Stimulated activated CD8-positive, alpha-beta memory T cell treated with anti-CD3 and anti-CD28 coated beads, Interleukin-15, amount 100 ng/mL, for 1 hour (primary cell): ENCODE data around the gene BAZ2B.

ENCODE experiments used
- DNase-seq: peaks from one replicate; pipeline ENCODE4 v3.0.0-alpha.2; 2020; ENCODE audit warnings: low read depth

Gene BAZ2B

DNA sequence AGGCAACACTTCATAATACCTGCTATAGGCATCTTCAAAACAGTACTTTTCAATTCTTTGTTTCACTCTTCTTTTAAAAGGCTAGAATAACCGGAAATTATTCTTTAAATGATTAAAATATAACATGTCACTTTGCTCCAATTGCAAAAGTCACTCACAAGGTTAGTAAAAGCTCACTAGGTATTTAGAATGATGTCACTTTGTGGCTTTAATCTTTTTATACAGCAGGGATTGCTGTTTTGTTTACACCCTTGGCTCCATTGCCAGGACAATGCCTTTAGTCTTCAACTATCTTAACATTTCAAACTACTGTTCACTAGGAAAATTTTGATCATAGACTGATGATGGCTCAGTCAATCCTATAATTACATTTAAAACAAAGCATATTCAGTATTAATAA, 157.1 kb downstream of the BAZ2B start:
- no peak for DNase-seq

DNA sequence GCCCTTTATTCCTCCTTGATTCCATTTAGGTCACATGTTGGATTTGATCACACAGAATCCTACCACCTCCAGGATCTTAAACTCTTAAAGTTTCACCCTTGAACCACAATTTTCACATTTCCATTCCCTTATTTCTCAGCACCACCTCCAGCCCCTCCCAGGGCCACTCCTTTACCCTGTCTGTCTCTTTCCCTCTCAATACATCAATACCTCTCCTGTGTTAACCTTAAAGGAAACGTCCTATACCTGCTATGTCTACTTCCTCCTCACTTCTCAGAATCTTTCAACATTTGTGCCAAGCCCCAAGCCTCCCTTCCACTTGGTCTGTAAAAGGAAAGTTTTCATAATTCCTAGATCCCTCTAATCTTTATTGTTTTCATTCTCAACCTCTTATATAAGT, 158.8 kb downstream of the BAZ2B start:
- DNase-seq: no peak

DNA sequence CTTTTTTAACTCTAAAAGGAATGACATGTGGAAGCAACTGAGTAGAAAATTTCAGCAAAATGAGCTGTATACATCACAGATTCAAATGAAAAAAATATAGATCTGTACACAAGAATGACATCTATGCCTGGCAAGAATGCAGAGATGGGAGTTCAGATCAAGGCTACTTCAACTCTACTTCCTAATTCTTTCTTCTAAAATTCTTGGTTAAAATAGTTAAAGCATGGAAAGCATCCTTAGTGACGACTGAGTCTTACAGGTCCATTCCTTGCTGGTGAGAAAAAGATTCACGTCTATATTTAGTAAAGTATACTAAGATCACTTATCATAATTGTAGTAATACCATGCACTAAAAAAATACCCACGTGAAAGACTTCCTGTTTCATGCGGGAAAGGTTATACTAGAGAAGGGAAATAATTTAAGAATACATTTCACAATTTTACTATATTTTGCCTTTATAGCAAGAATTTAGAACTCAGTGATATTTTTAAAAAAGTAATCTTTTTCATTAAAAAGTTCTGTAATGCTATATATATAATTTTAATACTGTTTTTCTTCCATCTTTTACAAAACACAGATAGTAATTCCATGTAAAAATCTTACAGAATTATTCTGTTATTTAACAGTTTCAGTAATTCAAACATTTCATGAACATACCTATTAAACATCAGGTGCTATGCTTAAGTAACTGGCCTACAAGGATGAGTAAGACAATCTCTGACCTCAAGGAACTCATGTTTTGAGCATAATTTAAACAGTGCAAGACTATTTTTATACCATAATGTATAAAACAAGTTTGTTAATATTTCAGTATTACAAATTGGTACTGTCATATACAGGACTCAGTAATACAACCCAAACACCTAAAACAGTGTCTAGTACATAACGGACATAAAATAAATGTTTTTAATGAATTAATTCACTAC, 159.6 kb downstream of the BAZ2B start:
- no peak for DNase-seq

DNA sequence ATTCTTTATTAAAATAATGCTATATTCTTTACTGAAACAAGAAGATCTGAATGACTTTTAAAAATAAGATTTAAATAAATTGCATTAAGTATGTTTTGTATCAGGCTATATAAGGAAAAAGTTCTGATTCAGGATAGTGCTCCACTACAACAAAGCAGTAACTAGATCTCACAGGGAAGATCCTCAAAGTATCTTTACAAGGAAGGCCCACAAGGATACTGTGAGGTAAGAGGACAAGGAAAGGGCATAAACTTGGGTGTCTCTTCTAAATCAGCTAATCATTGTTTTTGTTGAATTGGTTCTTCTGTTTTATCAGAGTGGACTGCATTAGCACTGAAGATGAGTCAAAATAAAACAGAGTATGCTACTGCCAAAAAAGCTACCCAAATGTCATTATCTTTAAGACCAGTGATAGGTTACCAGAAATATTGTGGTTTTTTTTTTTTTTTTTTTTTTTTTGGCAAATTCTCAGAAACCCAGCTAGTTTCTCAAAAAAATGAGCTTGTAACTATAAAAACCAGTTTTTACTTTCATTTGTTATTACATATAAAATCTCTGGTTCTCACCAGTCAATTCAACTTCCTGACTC, 160.9 kb downstream of the BAZ2B start:
- DNase-seq: no peak

DNA sequence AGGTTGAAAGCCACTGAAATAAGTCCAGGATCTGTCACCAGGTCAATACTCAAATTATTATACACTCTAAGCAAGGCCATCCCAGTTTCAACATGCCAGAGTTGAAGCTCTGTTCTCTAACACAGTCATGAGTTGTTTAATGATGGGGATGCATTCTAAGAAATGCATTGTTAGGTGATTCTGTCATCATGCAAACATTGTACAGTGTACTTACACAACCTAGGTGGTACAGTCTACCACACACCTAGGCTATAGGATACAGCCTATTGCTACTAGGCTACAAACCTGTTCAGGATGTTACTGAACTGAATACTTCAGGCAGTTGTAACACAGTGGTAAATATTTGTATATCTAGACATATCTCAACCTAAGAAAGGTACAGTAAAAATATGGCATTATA, 162.2 kb downstream of the BAZ2B start:
- no peak for DNase-seq

DNA sequence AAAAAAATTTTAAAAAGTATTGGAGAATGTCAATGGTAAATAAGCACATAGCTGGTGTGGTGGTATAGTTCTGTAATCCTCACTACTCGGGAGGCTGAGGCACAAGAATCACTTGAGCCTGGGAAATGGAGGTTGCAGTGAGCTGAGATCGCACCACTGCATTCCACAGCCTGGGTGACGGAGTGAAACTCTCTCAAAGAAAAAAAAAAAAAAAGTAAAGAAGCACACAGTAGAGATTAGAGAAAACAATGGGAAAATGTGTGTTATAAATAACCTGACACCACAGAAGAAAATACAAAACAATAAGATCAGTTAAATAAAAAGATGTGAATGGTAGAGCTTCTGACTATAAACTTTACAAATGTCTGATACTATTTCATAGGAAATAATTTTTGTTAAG, 166.2 kb downstream of the BAZ2B start:
- DNase-seq: no peak

DNA sequence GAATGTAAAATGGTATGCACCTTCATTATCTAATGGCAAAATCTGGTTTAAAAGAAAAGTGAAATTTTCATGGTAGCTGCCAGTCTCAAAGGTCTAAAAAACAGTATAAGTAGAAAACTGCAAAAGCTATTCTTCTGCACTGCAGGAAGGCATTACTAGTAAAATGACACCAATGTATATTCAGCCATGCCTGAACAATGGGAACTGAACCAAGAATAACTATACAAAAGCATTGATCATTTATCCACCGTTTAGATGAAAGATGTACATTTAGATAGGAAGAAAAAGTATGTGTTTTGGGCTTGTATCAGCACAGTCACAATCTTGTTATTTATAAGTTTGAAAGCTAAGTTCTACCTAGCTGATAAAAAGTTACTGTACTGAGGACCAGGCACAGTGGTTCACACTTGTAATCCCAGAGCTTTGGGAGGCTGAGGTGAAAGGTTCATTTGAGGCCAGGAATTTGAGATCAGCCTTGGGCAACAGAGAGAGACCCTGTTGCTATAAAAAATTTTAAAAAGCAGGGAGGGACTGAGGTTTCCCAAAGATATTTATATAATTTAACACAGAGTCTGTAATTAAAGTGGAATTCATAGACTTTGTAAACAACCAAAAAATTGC, 166.7 kb downstream of the BAZ2B start:
- DNase-seq: no peak

DNA sequence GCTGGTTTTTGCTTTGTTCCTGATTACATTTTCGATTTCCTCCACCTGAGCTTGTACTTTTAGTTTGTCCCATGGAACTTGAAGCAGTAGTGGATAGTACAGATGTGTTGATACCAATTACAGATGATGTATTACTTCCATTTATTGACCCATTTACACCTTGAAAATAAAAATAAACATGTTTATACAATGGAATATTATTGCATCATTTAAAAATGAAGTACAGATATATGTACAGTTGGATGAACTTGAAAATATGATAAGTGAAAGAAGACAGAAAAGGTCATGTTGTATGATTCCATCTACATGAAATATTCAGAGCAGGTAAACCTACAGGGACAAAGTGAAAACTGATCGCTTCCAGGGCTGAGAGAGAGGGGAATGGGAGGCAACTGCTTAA, 169.5 kb downstream of the BAZ2B start:
- DNase-seq: no peak

DNA sequence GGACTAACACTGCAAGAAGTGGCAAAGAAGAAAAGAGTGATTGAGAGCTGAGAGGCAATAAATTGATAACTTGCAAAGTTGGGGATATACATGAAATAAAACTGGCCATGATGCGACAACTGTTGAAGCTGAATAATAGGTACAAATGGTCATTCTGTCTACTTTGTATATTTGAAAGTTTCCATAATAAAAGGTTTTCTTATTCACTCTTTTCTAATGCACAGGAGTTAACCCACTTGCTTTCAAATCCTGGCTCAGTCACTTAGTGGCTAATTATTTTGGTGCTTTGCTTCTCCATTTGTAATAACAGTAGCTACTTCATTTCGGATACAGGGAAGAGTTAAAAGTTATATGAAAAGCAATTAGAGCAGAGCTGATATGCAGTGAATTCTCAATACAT, 170.1 kb downstream of the BAZ2B start:
- DNase-seq: no peak

DNA sequence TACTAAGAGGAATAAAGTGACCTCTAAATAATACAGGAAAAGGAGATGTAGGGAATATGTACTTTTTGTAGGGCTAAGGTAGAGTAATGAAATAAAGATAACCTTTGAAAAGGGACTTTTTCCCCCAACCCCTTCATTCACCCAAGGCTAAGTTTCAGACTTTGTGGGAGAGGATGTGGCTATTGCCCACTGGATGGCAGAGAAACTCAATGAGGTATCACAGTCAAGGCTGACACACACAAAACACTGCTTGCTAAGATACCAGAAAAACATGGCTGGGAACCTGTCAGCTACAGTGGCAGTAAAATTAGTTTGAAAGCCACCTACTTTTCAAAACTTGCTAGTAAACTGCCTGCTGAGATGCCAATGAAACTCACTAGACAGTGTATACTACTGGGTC, 171.0 kb downstream of the BAZ2B start:
- DNase-seq: no peak

DNA sequence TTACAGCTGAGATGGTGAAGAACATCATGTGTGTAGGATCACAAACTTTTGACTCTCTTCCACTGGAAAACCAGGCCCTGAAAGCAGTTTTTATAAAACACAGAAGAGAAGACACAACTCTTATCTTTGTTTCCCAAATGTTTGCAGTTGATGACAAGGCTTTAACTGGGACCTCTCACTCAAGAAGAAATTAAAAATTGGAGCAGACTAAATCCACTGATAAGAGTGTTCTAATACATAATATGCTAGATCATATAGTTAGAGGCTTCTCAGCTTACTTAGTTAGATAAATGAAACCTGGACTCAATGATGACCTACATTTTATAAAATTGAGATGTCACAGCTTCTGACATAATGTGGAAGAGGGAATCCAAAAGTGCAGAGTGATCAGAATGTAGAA, 171.6 kb downstream of the BAZ2B start:
- DNase-seq: no peak

DNA sequence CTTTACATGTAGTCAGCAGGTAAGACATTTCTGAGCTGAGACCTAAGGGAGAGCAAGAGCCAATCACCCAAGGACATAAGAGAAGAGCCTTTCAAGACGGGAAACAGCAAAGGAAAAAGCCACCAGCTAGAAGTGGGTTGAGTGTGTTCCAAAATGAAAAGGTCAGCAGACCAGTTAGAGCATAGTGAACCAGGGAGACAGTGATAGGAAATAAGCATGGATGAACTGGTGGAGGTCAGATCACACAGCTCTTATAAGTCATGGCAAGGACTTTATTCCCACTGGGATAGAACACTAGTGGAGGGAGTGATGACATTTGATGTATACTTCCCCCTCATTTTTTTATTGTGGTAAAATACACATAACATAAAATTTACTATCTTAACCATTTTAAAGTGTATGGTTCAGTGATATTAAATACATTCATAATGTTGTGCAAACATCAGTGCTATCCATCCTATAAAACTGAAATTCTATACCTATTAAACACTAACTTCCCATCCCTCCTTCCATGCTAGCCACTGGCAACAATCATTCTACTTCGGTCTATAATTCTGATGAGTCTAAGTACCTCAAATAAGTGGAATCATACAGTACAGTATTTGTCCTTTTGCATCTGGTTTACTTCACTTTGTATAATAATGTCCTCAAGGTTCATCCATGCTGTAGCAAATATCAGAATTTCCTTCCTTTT, 174.0 kb downstream of the BAZ2B start:
- no peak for DNase-seq

DNA sequence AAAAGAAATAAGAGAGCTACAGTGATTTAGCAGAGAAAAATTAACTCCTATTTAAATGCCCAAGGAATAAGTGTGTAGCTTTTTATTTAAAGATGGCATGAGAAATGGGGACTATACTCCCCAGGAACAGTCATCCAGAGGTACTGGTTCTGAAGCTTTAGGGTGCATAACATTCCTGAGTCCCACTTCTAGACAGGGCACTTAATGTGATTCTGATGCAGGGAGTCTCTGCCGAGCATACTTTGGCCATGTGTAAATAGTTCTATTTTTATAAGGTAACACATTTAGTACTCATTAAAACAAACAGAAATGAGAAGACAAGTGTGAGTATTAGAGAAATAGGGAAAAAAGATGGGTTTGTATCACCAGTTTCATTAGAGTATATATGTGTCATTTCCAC, 175.2 kb downstream of the BAZ2B start:
- no peak for DNase-seq

DNA sequence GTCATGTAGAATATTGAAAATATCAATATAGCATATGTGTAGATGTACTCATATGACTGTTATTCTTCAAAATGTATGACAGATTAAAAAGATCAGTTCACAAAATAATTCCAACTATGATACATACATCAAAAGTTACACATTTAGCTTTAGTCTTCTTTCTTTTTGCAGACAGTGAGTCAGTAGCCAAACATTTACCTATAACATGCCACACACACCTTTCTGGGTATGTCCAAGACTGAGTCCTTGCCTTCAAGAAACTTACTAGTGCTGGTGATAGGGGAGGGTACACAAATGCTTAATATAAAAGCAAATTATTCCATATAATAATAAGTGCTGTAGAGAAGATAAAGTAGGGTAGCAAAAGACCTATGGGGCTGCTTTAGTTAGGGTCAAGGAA, 176.9 kb downstream of the BAZ2B start:
- no peak for DNase-seq

DNA sequence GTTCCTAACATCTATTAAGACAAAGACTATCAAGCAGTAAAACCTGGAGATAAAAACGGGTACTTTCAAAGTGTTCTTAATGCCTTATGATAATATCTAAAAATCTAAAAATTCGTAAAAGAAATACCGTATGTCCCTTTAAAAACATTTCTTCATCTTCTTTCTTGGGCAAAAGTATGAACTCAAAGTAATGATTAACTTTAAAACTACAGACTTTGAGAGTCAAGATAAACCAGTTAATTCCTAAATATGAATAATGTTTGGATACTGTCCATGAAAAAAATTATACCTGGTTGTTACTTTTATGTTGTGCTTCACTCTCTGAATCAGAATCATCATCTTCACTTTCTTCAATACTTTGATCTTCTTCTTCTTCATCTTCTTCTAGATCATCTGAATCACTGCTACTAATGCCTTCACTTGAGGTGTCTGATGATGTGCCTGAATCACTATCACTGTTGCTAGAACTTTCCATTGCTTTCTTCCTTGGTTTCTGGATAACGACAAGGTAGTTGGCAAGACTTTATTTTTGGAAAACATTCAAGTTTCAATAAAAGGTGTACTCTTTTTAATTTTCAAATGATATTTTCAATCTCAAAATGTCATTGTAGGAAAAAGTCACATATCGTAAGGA, 177.5 kb downstream of the BAZ2B start:
- no peak for DNase-seq

DNA sequence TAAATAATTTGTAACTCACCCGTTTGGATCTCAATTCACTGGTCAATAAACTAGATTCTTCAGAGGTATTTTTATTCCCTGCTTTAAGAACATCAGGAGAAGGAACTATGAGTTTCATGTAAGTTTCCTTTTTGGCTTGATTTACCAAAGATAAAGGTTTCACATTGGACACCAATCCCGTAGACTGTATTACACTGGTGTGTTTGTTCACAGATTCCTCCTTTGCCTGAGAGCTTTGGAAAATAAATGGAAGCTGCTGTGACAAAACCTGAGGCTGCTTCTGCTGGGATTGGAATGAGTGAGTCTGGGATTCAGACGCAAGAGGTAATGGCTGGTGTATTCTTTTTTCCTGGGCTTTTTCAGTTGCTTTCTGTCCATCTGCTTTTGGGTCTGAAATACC, 178.1 kb downstream of the BAZ2B start:
- no peak for DNase-seq

DNA sequence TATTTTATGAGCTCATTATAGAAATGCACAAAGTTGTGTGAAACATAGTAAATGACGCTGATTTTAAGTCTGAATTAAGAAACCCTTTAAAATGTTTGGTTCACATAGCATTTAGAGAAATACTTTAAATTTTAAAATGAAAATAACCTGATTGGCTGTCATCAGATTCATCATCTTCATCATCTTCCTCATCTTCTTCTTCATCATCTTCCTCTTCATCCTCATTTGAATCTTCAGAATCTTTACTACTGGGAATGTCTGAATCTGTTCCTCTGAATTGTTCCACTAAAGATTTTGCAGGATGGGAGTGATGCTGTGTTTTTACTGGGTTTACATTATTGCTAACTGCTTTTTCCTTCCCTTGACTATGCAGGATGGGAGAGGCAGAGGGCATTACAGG, 183.7 kb downstream of the BAZ2B start:
- DNase-seq: no peak

DNA sequence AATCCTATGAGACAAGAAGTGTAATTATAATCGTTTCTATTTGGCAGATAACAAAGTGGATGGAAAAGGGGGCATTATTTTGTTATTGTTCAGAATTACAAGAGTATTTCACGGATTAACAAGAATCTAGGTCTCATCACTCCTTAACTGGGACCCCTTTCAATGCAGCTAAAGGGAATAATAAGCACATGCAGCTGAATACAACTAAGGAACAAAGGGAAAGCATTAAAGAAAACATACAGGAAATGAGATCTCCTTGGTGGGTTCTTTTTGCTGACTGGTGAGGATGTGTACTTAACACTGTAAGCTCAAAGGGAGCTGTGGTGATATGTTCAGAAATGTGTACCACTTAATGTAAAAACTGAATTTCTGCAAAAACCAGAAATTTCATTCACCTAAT, 189.3 kb downstream of the BAZ2B start:
- no peak for DNase-seq

DNA sequence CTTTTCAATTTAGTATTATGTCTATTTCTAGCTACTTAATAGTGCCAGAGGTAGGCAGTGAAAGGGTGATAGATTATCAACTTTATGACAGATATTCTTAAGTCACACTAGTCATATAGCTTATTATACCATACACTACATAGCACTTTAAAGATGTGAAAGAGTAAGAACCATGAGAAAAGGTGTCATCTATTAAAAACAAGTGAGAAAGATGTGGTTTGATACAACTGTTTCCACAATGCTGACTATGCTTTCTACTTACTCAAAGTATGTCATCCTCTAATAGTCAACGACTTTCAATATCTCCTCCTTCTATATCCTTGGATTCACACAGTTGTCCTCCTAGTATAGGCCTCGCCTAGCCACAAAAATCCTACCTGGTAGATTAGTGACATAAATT, 196.9 kb downstream of the BAZ2B start:
- DNase-seq: no peak

DNA sequence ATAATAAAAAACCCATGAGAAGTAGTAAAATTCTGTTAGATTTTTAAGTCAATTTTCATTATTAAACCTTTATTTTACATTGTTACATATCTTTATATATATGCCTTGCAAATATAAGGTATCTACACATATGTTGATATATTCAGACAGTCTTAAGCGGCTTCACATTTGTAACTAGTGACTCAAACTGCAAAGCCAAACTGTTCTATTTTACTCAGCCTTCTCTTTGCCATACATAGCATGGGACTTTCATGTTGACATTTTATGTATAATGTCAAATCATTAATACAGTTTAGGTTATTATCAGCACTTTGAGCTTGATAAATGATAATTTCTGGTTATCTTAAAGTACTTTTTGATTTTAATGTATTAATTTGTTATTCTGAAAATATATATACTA, 204.9 kb downstream of the BAZ2B start:
- no peak for DNase-seq

DNA sequence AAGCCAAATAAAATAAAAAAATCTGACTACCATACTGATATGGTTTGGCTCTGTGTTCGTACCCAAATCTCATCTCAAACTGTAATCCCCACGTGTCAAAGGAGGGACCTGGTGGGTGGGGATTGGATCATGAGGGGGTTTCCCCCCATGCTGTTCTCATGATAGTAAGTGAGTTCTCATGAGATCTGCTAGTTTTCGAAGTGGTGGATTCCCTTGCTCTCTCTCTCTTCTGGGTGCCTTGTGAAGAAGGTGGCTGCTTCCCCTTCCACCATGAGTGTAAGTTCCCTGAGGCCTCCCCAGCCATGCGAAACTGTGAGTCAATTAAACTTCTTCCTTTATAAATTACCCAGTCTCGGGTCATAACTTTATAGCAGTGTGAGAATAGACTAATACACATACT, 206.1 kb downstream of the BAZ2B start:
- DNase-seq: no peak

DNA sequence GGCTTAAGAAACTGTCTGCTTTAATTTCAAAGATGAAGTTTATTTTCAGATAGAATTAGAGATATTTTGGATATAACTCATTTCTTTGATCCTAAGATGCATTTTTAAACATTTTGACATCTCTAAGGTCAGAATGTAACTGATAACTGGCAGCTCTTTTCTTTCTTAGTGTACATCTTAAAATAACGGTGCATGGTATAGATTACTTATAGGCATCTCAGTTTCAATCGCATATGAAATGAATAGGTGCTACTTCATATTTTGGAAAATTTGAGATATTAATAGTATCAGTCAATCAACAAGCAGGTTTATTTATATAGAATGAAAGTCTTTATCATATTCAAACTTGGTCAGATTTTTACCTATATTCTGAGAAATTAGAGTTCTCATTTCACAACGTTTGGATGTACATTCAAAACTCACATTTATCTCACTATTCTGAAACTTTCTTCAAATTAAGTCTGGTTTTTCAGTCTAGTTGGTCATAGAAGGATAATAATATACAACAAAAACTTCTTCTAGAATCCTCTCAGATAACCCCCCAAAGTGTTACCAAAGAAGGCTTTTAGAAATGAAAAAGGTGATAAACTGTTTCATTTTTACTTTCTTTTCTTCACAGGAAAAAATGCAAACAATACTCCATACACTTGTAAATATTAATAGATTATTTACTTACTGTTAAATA, 207.1 kb downstream of the BAZ2B start:
- DNase-seq: no peak
